ENCODE data around the gene ATP10A. TPM values are rescaled to one million over a fixed set of nuclear protein-coding genes. Genes with fewer than 3 reads are reported as not detected.
"Not testable (repeated sequence)": the region's sequence is repeated elsewhere in the genome, so short reads cannot be mapped to it uniquely, and the experiment has no call there.

ATP10A gene
- total RNA-seq, 1 donor from 2014 or later, result 10.6 TPM

- no peak for DNase-seq (ENCODE audit: low spot score)
Measured at GRCh38 chr15:25663515-25663914, 199.6 kb downstream of the ATP10A start.

- DNase-seq (ENCODE audit: low spot score), result no peak
Measured at GRCh38 chr15:25661898-25662297, 201.2 kb downstream of the ATP10A start.

GRCh38 chr15:25659251-25659650 lies 203.9 kb downstream of the ATP10A start:
- no peak for DNase-seq (ENCODE audit: low spot score)

- no peak for DNase-seq (ENCODE audit: low spot score)
Measured at GRCh38 chr15:25658560-25658959, 204.6 kb downstream of the ATP10A start.

- no peak for DNase-seq (ENCODE audit: low spot score)
Measured at GRCh38 chr15:25655207-25655948, 207.7 kb downstream of the ATP10A start.

- DNase-seq (ENCODE audit: low spot score), result no peak
Measured at GRCh38 chr15:25653371-25653770, 209.8 kb downstream of the ATP10A start.

GRCh38 chr15:25652704-25653103 lies 210.4 kb downstream of the ATP10A start:
- no peak for DNase-seq (ENCODE audit: low spot score)

- DNase-seq (ENCODE audit: low spot score), result no peak
Measured at GRCh38 chr15:25649390-25649789, 213.7 kb downstream of the ATP10A start.

GRCh38 chr15:25643120-25643519 lies 220.0 kb downstream of the ATP10A start:
- DNase-seq (ENCODE audit: low spot score), result no peak

- no peak for DNase-seq (ENCODE audit: low spot score)
Measured at GRCh38 chr15:25641762-25642161, 221.4 kb downstream of the ATP10A start.

GRCh38 chr15:25641361-25641760 lies 221.8 kb downstream of the ATP10A start:
- DNase-seq (ENCODE audit: low spot score), result no peak

- DNase-seq (ENCODE audit: low spot score), result not testable (repeated sequence)
Measured at GRCh38 chr15:25640959-25641358, 222.2 kb downstream of the ATP10A start.

GRCh38 chr15:25640381-25640780 lies 222.7 kb downstream of the ATP10A start:
- no peak for DNase-seq (ENCODE audit: low spot score)

- not testable (repeated sequence) for DNase-seq (ENCODE audit: low spot score)
Measured at GRCh38 chr15:25636486-25636885, 226.6 kb downstream of the ATP10A start.

GRCh38 chr15:25635191-25635590 lies 227.9 kb downstream of the ATP10A start:
- DNase-seq (ENCODE audit: low spot score), result no peak

GRCh38 chr15:25633862-25634261 lies 229.3 kb downstream of the ATP10A start:
- DNase-seq (ENCODE audit: low spot score), result no peak

- no peak for DNase-seq (ENCODE audit: low spot score)
Measured at GRCh38 chr15:25631971-25632370, 231.2 kb downstream of the ATP10A start.
